NCI-H2196 treated with DMSO at 0.1 percent for 48 hours (cell line): Measurements from ENCODE around the gene RTP5.

Experiments used
- DNase-seq: peaks from one replicate; lab custom pipeline; 2025; ENCODE audit not compliant: unreplicated experiment; lab: John Stamatoyannopoulos, UW

Gene RTP5

DNA sequence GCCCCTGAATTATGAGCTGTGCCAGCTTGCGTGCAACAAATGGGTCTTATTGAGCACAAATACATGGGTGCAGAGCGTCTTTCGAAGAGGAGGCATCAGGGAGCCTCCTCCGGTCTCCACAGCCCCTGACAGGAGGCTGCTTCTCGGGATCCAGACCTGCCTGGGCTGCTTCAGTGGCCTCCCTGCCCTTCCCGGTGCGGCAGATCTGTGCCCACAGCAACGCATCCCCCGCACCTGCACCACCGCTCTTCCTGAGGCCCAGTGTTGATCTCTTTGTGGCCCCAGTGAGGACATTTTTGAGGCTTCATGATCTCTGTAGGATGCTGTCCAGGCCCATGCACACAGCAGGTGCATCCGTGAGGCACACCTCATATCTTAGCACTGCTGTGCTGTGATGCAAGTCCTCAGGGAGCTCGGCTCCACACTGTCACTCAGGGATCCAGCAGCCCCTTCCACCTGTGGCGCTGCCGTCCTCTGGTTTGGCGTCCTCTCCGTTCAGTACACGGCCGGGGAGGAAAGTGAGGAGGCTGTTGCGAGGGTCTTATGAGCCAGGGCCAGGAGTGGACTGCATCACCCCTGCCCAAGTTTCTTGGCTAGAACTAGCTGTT, 17.4 kb downstream of the RTP5 start:
- DNase-seq, result no peak

DNA sequence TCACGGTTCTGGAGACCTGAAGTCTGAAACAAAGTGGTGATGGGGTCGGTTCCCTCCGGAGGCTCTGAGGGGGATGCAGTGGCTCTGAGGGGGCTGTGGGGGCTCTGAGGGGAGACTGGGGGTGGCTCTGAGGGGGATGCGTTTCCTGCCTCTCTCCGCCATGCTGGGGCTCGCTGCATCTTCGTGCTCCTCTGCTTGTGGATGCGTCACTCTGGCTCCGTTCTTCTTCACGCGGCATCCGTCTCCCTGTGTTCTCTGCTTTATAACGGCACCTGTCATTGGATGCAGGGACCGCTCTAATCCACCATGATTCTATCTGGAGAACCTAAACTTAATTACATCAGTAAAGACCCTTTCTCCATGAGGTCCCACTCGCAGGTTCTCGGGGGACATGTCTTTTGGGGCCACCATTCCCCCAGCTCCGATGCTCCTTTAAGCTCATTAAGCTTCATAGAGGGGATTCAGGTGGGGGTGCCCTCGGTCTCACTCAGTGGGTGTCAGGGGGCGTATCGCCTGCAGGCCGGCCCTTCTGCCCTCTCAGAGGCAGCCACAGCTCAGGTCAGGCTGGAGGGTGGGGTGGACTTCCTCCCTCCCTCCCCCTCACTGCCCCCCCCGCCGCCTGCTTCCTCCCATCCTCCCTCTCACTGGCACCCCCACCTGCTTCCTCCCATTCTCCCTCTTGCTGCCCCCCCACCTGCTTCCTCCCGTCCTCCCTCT, 18.4 kb downstream of the RTP5 start:
- DNase-seq, result no peak

DNA sequence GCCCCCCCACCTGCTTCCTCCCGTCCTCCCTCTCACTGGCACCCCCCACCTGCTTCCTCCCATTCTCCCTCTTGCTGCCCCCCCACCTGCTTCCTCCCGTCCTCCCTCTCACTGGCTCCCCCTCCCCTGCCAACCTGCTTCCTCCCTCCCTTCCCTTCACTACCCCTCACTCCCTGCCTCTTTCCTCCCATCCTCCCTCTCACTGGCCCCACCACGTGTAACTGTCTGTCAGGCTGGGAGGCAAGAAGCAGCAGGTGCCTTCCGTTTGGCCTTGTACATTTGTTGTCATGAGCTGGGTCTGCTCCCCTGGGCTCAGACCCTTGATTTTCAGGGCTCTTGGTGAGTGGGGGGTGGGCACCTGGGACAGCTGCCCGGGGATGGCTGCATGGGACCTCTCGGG, 19.1 kb downstream of the RTP5 start:
- no peak for DNase-seq

GRCh38 chr2:241890524-241891235, 21.2 kb downstream of the RTP5 start:
- DNase-seq, result no peak

DNA sequence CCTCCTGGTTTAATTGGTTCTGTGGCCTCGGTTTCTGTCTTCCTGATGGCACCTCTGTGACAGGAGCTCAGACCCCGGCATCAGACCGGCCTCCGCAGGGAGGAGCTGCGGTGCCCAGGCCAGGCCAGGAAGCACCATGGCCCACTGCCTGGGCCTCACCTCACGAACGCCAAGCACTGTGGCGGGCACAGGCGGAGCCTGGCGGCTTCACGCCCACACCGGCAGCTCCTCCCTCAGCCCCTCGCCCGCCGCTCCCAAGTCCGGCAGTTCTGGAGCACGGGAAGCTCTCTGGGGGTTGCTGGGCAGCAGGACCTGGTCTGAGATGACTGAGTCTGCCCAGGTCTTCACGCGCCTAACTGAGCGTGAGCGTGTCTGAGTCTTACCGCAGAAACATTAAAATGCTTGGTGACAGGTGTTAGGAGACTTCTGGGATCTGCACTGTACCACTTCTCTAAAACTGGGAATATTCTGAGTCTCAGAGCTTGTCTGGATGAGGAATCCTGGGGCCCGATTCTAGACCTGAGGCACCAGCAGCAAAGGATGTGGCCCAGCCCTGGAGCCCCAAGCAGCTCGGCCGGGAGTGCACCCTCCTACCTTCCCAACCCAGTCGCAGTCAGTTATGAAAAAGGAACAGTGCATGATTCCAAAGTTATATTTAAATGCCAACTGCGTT, 21.9 kb downstream of the RTP5 start:
- DNase-seq, result no peak

- no peak for DNase-seq
Observed at GRCh38 chr2:241891988-241892298, 22.4 kb downstream of the RTP5 start.

GRCh38 chr2:241892299-241893137, 23.0 kb downstream of the RTP5 start:
- DNase-seq, result no peak

- DNase-seq, result no peak
Observed at GRCh38 chr2:241893265-241893664, 23.7 kb downstream of the RTP5 start.

GRCh38 chr2:241894056-241894641, 24.6 kb downstream of the RTP5 start:
- no peak for DNase-seq

DNA sequence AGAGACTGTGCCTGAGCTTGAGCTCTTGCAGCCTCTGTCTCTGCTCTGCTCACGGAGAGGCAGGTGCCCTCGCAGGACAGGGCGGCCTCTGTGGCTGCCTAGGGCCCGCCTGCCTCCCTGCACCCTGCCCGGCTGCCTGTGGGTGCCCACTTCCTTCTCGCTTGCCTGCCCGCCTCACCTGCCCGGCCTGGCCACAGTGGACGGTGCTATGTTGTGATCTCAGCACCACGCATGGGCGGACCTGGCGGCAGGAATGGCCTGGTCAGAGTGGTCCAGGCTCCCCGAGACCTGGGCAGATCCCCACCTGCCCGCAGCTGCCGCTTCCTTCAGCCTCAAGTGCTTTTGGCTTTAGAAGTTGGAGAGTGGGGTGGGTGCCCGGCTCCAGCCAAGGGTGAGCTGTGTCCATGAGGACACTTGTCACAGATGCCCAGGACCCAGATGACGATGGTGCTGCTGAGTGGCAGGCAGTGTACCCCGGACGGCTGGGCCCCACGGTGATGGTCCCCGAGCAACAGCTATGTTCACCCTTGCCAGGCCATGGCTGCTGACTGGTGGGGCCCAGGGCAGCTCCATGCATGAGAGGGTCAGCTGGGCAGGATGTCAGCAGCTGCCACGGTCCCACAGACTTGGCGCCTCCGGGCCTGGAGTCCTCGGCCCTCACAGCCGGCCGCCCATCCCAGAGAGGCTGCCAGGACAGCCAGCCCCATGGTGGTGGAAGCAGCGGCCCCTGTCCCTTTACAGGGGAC, 25.3 kb downstream of the RTP5 start:
- no peak for DNase-seq

DNA sequence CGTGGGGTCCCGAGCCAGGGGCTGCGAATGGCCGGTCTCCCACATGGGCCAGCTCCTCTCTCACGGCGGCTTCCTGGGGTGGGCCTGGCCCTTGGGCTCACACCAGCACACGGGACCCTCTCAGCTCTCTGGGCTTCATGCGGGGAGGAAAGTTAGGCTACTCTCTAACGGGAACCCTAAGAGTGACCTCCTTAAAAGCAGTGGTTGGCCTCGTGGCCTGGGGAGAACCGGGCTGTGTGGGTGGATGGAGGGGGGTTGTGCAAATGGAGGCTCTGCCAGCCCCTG, 25.8 kb downstream of the RTP5 start:
- no peak for DNase-seq

DNA sequence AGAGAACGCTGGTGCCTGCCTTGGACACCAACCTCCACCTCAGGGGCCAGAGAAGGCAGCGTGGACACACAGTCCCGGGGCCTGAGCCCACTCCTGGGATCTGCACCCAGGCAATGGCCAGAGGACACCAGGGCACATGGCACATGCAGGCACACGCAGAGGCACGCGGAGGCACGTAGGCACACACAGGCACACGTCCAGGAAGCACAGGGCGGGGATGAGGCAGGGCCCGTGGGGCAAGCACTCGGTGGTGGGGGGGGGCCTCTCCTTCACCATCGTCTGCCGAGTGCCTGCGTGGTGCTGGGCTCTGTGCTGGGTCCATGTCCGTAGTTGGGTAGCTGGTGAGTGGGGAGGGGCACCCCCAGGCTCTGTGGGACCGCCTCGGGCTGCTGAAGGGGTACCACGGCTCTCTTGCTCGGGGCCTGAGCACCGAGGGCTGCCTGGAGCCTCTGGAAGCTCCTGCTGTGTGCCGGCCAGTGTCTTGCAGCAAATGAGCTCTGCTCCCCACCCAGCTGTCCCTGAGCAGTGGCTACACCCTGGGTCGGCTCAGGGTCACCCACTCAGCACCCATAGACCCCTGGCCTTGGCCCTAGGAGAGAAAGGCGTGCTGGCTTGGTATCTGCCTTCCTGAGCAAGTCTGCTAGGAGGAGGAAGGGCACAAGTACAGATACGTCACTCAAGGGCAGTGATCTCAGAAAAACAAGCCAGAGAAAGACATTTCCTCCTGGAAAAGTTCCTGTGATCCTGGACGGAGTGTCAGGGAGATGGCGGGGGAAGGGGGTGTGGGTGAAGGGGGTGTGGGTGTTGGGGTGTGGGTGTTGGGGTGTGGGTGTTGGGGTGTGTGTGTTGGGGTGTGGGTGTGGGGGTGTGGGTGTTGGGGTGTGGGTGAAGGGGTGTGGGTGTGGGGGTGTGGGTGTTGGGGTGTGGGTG, 26.4 kb downstream of the RTP5 start:
- DNase-seq, result peak; percentile 33

- no peak for DNase-seq
Observed at GRCh38 chr2:241896746-241897201, 27.2 kb downstream of the RTP5 start.

- DNase-seq, result no peak
Observed at GRCh38 chr2:241897231-241897916, 27.8 kb downstream of the RTP5 start.

DNA sequence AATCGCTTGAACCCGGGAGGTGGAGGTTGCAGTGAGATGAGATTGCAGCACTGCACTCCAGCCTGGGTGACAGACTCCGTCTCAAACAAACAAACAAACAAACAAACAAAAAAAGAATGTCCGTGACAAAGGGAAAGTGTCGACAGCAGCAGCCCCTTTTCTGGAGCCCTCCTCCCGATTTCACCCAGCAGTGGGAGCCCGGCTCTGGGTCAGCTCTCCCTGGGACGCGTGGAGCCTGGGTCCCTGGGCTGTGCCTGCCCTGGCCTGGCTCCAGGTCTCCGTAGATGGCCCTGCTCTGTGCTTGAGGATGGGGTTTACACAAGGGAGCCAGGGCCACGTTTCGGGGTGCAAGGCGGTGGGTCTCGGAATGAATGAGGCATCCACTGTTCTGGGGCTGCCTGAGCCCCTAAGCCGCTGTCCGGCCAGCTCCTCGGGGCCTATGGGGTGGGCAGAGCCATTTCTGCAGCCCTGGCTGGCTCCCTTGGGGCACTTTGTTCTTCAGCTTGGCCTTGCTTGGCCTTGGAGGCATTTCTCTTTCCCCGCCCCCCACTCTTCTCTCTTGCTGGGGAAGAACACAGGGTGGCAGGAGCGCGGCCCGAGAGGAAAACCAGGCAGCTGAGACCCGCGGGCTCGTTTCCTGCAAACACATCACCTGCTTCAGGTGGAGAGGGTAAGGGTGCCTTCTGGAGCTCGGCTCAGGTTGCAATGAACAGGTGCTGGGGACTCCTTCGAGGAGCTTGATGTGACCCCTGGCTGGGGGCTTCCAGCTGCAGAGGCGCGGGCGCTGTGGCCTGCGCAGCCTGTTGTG, 29.1 kb downstream of the RTP5 start:
- DNase-seq, result peak; percentile 27

- DNase-seq, result no peak
Observed at GRCh38 chr2:241900251-241901017, 30.9 kb downstream of the RTP5 start.

GRCh38 chr2:241901018-241901380, 31.5 kb downstream of the RTP5 start:
- DNase-seq, result no peak
